GM18867 (cell line): ENCODE measurements around the gene CASZ1.

Experiments used
- ATAC-seq: cut with Tn5 transposase; IDR thresholded peaks from one replicate; pipeline ENCODE4 v1.9.1; 2021; ENCODE audit warnings: mild to moderate bottlenecking, moderate library complexity; ENCODE audit not compliant: unreplicated experiment

CASZ1 gene

DNA sequence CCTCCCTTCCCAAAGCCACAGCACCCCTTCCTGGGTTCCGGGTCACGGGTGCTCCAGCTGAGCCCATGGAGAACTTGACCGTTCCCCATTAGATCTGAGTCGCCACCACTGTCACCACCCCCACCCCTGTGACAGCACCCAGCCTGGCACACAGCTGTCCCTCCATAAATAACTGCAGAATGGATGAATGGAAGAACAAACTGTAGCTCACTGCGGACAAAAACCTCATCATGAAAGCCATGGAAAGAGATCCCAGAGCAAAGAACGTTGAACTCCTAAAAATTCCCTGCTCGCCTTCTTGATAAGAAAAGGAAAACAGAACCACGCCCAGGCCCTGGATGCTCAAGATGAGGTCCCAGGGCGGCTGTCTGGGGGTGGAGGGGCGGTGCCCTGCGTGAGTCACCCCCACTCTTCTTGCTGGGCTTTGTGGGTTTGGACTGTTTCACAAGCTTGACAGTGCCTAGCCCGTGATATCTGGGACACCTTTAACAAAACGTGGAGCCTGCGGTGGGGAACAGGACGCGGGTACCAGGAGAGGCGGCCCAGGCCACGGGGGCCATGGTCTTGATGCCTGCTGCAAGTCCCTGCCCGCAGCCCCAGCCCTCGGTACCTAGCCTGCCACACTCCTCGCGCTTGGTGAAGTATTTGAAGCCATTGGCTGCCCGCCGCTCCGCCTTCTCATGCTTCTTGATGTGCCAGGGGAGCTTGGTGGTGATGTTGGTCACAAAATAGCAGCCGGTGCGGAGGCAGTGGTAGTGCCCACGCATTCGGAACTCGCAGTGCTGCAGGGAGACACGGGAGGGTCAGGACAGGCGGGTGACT is 151.9 kb downstream of the CASZ1 start:
- ATAC-seq = no peak

DNA sequence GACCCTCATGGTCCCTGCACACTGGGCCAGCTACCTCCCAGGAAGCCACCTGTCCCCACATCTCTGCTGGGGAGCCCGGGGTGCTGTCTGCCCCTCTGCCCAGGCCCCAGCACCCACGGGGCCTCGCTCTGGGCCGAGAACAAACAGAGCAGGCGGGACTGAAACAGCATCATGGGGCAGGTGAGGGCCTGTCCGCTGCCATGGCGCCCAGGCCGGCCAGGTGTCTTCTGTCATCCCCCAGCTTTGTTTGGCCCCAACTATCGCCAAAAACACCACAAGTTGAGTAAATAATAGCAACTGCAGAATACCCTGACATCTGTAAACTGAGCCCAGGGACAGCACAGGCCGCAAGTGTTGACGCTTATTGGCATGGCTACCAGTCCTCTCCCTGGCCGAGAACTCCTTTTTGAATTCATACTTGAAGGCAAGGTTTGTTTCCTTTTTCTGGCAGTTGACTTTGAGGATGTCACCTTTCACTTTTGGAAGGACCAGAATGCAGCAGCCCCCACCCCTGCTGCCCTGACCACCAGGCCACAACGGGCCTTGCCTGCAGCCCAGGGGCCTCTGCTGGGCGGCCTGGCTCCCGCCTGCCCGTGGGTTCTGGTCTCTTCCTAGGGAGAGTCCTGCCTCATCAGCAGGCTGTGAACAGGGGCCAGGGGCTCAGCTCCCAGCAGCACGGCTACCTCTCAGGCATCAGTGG is 152.7 kb downstream of the CASZ1 start:
- no peak for ATAC-seq

DNA sequence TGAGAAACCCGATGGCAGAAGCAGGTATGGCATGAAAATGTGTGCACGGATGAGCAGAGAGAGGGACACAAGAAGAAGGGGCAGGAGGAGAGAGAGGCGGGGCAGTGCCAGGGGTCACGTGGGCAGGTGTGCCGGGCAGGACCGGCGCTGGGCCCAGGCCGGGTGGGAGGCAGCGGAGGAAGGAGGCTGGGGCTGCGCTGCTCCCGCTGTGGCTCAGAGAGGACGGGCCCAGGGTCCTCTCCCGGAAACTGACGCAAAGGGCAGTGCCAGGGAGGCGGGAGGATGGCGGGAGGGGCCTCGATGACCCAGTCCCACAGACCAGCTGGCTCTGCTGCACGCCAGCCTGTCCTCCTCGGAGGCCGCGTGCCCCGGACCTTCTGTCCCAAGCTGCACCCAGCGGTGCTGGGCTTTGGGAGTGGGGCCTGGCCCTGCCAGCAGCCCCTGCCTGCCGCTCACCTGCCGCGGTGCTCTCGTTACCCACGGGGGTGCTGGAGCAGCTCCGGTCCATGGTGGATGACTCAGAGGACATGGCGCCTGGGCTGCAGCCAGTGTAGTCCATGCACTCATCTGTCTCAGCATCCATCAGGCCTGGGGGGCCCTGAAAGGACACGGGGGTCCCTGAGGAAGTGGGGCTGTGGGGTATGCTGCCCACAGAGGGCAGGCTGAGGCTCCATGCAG is 153.9 kb downstream of the CASZ1 start:
- ATAC-seq = no peak

DNA sequence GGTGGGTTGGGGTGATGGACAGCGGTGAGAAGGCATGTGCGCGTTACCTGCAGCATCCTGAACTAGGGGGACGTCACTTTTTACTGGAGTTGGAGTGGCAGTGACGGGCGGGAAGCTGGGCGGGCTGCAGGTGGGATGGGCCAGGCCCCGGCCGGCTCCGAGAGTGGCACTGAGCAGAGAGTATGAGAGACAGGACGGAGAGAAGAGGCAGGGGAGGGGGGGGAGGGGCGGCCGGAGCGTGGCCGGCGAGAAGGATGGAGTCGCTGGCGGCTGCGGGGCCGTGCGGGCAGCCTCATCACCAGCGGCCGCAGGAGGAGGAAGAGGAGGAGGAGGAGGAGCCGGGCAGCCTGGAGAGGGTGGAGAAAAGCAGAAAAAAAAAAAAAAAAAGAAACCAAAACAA is 154.5 kb downstream of the CASZ1 start:
- ATAC-seq = no peak

DNA sequence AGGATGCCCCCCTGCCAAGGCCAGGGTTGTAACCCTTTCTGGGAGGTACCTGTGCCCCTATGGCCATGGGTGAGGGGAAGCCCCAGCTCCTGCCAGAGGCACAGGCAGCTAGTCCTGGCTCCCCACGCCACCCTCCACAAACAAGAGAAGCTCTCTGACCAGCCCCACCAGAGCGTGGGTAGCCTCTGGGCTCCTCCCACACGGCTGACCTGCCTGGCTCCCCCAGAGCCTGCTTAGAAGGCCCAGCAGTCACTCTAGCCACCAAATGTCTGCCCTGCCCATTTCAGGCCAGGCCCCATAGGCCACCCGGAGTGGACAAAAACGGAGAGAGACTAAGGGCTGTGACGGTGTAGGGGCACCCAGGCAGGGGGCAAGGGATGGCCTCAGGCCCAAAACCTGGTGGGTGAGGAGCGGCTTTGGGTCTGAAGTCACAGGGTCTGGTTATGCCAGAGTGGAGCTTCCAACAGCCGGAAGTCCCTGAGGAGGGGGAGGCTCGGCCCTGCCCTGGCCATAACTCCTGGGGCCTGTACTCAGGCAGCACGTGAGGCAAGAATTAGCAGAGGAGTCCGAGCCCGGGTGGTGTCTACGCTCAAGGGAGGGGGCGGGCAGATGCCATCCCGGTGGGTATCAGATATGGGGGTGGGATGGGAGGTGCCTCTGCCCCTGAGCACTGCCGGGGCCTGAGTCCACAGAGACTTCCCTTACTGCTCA is 155.4 kb downstream of the CASZ1 start:
- no peak for ATAC-seq

DNA sequence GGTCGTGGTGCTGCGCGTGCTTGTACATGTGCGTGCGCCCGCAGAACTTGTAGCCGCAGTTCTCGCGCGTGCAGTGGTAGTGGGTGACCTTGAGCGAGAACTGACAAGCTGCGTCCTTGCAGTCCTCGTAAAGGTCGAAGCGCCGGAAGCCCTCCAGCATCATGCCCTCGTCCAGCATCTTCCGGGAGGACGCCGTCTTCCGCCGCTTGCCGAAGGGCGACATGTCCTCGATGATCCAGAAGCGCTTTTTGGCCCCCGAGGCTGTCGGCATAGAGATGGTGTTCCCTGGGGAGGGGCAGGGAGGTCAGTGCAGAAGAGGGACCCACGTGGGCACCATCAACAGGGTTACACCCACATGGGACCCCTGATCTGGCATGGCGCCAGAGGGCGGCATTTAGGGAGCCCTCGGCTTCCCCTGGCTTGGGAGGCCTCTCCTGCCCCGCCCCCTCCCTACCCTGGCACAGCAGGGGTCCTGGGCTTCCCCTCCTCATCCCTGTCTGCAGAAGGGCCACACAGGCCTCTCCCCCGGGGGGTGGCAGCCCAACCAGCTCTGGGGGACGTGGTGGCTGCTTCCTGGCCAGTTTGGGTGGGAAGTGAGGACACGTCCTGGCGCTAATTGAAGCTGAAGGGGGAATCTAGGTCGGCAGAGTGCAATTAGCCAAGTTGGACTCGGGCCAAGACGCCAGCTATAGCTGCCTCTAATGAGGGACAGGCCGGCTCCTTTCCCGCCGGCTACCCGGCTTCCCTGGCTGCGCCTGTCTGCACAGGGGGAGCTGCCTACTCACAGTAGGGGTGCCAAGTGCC is 156.5 kb downstream of the CASZ1 start:
- no peak for ATAC-seq

DNA sequence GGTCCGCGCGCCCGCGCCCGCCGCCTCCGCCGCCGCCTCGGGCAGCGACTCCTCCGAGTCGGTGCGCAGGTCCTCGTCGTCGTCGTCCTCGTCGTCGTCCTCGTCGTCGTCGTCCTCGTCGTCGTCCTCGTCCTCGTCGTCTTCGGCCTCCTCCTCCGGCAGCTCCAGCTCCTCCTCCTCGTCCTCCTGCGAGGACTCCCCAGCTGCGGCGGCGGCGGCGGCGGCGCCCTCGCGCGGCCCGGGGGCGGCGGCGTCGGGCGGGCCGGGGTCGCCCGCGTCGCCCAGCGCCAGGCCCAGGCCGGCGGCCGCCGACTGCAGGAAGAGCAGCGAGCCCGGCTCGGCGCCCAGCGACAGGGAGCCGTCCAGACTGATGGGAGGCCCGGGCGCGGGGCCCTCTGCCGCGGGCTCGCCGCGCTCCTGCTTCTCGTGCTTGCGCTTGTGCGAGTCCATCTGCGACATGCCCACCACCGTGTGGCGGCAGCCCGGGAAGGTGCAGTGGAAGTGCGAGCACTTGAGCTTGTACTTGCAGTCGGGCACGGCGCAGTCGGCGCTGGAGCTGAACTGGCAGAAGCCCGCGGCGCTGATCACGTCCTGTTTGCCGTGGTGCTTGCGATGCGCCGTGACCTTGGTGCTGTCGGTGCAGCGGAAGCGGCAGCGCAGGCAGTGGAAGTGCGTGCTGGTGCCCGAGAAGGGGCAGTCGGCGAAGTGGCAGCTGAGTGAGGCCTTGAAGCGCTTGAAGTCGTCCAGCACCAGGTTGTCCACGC is 157.3 kb downstream of the CASZ1 start:
- ATAC-seq = no peak

DNA sequence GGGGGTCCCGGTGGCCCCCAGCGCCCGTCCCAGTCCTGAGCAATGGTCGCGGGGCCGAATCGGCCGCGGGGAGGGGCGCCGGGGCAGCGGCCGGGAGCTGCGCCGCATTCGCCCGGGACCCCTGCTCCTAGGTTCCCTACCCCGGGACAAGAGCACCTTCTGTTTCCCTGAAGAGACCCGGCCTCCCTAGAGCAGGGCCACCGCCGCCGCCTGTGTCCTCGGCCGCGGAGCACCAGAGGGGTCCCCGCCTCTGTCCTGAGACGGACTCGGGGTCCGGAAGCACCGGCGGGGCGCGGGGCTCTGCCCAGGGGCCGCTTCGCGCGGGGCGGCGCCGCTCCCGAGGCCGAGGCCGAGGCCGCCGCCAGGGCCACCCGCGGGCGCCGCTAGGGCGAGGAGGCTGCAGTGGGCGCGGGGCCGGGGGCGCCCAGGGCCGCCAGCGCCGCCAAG is 157.9 kb downstream of the CASZ1 start:
- ATAC-seq = no peak

DNA sequence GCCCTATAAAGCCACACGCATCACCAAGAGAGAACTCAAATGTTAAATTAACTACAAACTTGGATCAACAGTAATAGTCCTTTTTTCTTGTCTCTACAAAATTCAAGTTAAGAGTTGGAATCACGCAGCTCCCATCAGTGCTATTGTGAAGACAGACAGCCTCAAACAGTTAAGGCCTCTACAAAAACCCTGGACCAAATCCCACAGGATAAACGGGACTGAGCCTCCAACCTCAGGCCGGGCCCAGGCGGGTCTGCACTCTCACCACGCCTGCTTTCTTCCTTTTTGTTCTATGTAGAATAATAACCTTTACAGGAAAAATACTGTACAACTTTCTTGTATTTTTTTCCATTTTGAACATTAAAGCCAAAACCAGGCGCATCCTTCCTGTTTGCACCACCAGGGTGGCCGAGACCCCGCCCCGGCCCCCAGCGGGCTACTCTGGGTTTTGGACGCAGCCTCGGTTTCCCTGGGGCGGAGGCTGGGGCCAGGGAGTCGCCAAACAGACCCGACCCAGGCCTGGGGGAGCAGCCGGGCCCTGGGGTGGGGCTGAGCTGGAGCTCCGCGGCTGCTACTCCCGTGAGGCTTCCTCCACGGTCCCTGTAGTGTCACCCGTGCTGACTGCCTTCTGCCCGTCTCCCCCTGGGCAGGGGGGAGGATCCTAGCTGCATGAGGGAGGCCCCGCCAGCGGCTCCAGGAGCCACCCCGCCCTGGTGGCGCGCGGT is 158.4 kb downstream of the CASZ1 start:
- ATAC-seq = no peak

DNA sequence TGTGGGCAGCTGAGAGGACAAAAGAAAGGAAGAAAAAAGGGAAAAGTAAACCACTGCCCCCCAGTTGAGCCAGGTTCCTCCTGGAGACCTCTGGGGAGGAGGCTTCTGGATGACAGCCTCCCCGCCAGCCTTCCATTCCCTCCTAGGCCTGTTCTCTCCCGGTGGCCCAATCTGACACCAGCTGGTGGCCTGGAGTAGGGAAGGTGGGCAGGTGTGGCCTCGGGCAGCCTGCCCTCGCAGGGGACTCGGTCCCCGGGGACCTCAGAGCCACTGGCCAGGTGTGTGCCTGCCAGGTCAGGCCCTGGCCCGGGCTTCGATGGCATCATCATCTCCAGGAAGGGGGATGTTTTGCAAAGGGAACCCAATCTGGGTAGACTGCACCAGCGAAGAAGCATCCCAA is 159.0 kb downstream of the CASZ1 start:
- ATAC-seq = no peak

DNA sequence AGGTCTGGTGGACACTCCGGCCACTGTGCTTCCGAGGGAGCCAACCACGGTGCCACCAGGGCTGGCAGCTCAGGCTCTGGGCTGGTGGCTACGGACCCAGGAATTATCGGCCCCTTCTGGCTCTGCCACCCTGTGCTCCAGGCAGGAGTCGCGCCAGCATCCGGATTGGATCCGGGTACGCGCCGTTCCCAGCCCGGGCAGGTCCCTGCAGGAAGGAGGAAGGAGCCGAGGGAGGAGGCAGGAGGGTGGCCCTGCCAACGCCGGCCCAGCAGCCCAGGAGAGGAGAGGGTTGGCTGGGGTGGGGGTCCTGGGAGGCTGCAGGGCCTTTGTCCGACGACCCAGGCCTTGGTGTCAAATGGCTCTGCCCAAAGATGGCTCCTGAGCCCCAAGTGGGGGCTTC is 160.5 kb downstream of the CASZ1 start:
- ATAC-seq = no peak

DNA sequence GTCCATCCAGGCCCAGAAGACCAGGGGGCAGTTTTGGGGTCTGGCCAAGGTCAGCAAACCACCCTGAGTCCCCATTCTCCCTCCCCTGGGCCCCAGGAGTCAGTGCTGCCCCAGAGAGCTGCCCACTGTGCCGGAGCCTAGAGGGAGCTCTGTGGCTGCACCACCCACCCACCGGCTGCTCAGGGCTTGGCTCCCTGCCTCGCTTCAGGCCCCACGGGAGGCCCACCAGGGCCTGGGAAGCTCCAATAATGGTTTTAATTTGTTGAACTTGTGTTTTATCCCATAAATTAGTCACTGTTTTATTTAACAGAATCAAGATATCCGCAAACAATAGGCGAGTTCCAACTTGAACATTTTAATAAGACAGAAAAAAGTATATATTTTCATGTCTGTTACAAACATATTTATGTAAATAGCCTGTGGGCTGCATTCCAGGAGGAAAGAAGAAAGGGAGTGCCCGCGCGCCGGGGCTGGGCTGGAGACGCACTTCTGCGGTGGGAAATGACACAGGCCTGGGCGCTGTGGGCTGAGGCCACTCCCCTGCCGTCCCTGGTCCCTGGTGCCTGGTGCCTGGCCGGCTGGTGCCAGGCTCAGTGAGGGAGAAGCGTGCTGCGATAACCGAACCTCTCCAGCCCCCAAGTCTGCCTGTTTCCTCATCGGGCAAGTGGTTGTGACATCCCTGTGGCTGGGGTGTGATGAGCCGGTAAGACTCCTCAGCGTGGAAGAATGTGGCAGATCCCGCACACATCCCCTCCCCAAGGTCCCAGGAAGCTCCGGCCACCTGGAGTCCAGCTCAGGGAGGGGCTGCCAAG is 161.2 kb downstream of the CASZ1 start:
- no peak for ATAC-seq

DNA sequence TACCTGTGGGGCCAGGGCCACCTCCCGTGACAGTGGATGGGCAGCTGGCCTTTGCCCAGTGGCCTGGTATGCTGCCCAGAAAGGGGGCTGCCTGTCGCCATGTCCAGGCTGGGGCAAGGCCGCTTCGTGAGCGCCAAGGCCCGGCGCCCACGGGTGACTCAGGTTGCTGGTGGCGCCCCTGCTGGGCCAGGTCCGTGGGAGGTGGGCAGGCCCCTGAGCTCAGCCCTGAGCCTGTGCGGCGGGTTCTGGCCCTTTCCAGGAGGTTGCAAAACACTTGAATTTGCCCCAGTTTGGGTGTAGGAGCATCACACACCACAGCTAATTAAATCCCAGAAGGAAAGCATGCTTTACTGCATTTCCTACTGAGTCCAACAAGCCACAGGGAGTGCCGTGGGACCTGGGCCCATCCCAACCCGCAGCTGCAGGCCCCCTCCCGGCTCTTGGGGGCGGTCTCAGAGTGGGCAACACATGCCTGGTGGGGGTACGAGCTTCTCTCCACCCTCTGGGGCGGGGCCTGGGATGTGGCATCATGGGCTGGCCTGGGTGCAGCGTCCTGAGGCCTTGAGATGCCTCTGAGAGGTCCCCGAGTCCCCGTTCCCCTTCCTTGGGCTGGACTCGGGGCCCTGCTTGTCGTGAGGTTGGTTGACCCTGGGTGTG is 161.9 kb downstream of the CASZ1 start:
- ATAC-seq = no peak

DNA sequence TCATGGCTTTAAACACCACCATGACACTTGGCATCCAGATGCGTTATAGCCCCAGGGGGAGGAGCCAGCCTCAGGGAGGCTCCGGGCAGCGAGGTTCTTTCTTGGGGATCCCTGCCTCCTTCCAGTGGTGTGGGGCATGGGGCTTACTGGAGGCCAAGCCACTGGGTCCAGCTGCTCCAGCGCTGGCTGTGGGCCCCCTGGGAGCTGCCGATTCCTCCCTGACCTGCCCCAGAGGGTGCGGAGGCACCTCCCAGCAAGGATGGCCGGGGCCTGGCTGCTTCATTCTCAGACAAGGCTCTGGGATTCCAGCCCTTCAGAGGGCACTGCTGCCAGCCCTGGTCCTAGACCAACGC is 162.4 kb downstream of the CASZ1 start:
- ATAC-seq = no peak

DNA sequence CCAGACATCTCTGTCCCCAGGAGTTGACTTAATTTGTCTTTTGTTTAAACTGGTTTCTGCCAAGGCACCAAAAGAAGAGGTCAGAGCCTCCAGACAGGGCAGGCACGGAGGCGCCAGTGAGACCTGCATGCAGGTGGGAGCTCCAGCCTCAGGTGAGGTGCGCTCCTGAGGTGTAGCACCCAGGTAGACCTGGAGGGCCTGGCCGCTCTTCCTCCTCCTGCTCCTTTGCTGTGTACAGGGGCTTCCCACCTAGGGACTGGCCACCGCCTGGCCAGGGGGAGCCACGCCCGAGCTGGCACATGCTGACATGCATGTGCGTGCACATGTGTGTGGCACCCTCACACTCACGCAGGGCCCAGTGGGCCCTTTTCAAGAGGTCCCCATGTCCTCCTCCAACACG is 163.0 kb downstream of the CASZ1 start:
- no peak for ATAC-seq

DNA sequence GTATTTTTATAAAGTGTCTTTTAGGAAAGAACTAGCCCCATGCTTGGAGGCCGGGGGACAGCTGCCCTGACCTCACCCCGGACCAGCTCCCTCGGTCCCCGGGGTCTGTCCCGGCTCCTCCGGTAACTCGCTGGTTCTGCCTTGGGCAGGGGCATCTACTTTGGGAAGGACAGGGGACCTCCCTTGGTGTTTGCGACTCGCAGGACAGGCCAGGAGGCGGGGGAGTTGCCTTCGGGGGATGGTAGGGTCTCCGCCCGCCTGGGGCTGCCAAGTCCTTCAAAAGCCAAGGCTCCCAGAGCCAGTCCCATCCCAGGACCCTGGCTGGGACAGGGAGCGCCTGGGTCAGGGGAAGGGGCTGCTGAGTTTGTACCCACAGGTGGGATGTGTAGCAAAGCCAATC is 163.8 kb downstream of the CASZ1 start:
- ATAC-seq = no peak

DNA sequence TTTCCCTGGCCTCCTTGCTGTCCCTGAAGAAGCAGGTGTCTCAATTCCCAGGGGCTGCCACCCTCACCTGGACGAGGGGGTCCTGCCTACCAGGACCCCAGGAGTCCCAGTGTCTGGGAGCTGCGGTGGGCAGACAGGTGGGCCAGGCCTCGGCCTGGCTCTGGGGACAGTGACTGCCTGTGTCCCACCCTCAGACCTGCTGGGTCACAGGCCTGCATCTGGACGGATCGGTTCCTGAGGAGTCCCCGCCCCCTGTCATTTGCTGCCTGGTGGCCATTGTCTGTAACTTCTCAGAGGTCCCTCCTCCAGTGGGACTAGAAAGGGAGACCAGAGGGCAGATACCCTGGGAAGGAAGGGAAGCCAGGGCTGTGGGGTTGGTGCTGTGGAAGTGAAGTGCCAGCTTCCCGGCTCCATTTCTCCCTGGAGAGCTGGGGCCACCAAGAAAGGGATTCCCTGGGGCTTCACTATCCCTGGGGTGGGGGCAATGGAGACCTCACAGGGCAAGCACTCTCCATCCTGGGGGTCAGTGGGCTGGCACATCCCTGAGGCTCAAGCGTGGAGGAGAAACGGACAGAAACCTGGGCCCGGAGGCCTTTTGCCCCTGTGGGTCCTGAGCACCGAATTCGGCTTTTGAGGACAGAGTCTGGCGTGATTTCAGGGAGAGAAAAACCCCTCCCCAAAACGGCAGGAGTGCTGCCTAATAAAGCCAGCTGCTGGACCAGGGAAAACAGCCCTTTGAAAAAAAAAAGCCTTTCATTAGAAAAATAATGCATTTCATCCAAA is 164.4 kb downstream of the CASZ1 start:
- no peak for ATAC-seq
